ENCODE measurements around the gene ZNF592. TPM values are rescaled to one million over a fixed set of nuclear protein-coding genes. Genes with fewer than 3 reads are reported as not detected.

The ZNF592 gene
- total and polyA plus RNA-seq, 12 donors: 8.2 to 26.9 (median 20.5) TPM

GRCh38 chr15:84819291-84819768 is 70.9 kb downstream of the ZNF592 start:
- Histone ChIP-seq H3K4me3 (peak overlapping the region; percentile 7 to 73 (median 64)), H3K36me3 (peaks cover 0 to 5% (median 0%) of the 10 kb centered on the region in 9 donors), H3K9me3 (no peaks in the 10 kb centered on the region), H3K4me1 (peaks cover 19 to 86% (median 79%) of the 10 kb centered on the region in 9 donors), H3K27me3 (no peaks in the 10 kb centered on the region), H3K27ac (peak overlapping the region; percentile 91 to 99 (median 96))
- peak; percentile 69 to 72 for DNase-seq
- intact Hi-C loops (cut with DNase I): loop anchor here in 8 of 10 donors (1.0 to 10.0 kb wide), 7 partner anchors 65 to 225 kb away; partner anchors contain the start of genes ZNF592 (in 6 of the 8), NMB (in 3 of the 8) and WDR73 (in 3 of the 8)
- 21 to 39% methylated on average over 3 of the region's 3 CpGs for WGBS, 2 donors
- ATAC-seq: peak; percentile 12 to 58 (median 42)
- TF ChIP-seq, protein P1, sequence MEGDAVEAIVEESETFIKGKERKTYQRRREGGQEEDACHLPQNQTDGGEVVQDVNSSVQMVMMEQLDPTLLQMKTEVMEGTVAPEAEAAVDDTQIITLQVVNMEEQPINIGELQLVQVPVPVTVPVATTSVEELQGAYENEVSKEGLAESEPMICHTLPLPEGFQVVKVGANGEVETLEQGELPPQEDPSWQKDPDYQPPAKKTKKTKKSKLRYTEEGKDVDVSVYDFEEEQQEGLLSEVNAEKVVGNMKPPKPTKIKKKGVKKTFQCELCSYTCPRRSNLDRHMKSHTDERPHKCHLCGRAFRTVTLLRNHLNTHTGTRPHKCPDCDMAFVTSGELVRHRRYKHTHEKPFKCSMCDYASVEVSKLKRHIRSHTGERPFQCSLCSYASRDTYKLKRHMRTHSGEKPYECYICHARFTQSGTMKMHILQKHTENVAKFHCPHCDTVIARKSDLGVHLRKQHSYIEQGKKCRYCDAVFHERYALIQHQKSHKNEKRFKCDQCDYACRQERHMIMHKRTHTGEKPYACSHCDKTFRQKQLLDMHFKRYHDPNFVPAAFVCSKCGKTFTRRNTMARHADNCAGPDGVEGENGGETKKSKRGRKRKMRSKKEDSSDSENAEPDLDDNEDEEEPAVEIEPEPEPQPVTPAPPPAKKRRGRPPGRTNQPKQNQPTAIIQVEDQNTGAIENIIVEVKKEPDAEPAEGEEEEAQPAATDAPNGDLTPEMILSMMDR (IDR thresholded peaks at IDR 0.05): peak in 2 of 9 donors; percentile 10 to 18

GRCh38 chr15:84819791-84820190 is 71.4 kb downstream of the ZNF592 start:
- TF ChIP-seq, protein P1 (IDR thresholded peaks at IDR 0.05): no peak
- peaks cover 19 to 91% (median 83%) of the 10 kb centered on the region in 9 donors for H3K4me1 ChIP-seq
- no peaks in the 10 kb centered on the region for H3K27me3 ChIP-seq
- H3K36me3 ChIP-seq: peaks cover 0 to 10% (median 0%) of the 10 kb centered on the region in 9 donors
- H3K4me3 ChIP-seq: peak overlapping the region in 8 of 10 donors; percentile 12 to 70 (median 64)
- intact Hi-C loops (cut with DNase I): loop anchor here in 8 of 10 donors (1.0 to 10.0 kb wide), 8 partner anchors 65 to 225 kb away; partner anchors contain the start of genes ZNF592 (in 6 of the 8), NMB (in 3 of the 8), WDR73 (in 3 of the 8) and SEC11A (in 1 of the 8)
- H3K27ac ChIP-seq: peak overlapping the region; percentile 91 to 99 (median 96)
- ATAC-seq (no peak), DNase-seq (no peak)
- WGBS, 2 donors: 57 to 74% methylated on average over 2 of the region's 2 CpGs
- no peaks in the 10 kb centered on the region for H3K9me3 ChIP-seq

- peaks cover 0 to 11% (median 0%) of the 10 kb centered on the region in 9 donors for H3K36me3 ChIP-seq
- ATAC-seq (peak in 1 of 8 donors; percentile 21), DNase-seq (peak in 1 of 2 donors; percentile 48)
- peaks cover 23 to 97% (median 95%) of the 10 kb centered on the region in 9 donors for H3K4me1 ChIP-seq
- no peaks in the 10 kb centered on the region for H3K27me3 ChIP-seq
- no peaks in the 10 kb centered on the region for H3K9me3 ChIP-seq
- H3K4me3 ChIP-seq: peak overlapping the region in 3 of 10 donors; percentile 0 to 70 (median 11)
- peak overlapping the region; percentile 57 to 99 (median 94) for H3K27ac ChIP-seq
- intact Hi-C loops (cut with DNase I): loop anchor here in 2 of 10 donors (5.0 to 10.0 kb wide), 2 partner anchors 104 to 227 kb away; partner anchors contain the start of gene SEC11A (in 1 of the 2)
- TF ChIP-seq, protein P1 (IDR thresholded peaks at IDR 0.05): peak in 6 of 9 donors; percentile 18 to 51 (median 38)
- WGBS, 2 donors: 15 to 23% methylated on average over 8 of the region's 8 CpGs
Observed at GRCh38 chr15:84821501-84822021, 73.2 kb downstream of the ZNF592 start.

GRCh38 chr15:84822653-84823281 is 74.4 kb downstream of the ZNF592 start:
- Histone ChIP-seq H3K27me3 (no peaks in the 10 kb centered on the region), H3K4me1 (peaks cover 19 to 100% (median 95%) of the 10 kb centered on the region in 9 donors), H3K4me3 (no peak overlapping the region), H3K27ac (peak overlapping the region in 9 of 10 donors; percentile 57 to 99 (median 95)), H3K36me3 (peaks cover 0 to 20% (median 0%) of the 10 kb centered on the region in 9 donors), H3K9me3 (no peaks in the 10 kb centered on the region)
- ATAC-seq (peak in 3 of 8 donors; percentile 8 to 14 (median 13)), DNase-seq (peak in 1 of 2 donors; percentile 37)
- 64 to 68% methylated on average over 4 of the region's 4 CpGs for WGBS, 2 donors
- TF ChIP-seq, protein P1 (IDR thresholded peaks at IDR 0.05): no peak
- intact Hi-C loops (cut with DNase I): loop anchor here in 2 of 10 donors (5.0 to 10.0 kb wide), 2 partner anchors 105 to 228 kb away; partner anchors contain the start of gene SEC11A (in 1 of the 2)

All from heart right ventricle (tissue), 16 donors.